H1 (cell line): Measurements from ENCODE around the gene FAM186B.

ENCODE experiments used
- ATF3 ChIP-seq: IDR thresholded peaks from 2 replicates; pipeline ENCODE4 v1.6.1; 2011; ENCODE audit warnings: low read depth, mild to moderate bottlenecking, low read length; ENCODE audit not compliant: insufficient read depth
- CREB1 ChIP-seq: IDR thresholded peaks from 2 replicates; pipeline ENCODE4 v1.6.1; 2012; ENCODE audit warnings: inconsistent platforms
- EZH2 ChIP-seq: fragments of 200-600 bp; sonication (generic); IDR thresholded peaks from 2 replicates; pipeline ENCODE4 v1.7.1; 2012; ENCODE audit warnings: low read depth, mild to moderate bottlenecking, moderate library complexity, low read length, inconsistent platforms; ENCODE audit not compliant: severe bottlenecking
- FOSL1 ChIP-seq: IDR thresholded peaks from 2 replicates; pipeline ENCODE4 v1.6.1; 2011; ENCODE audit warnings: mild to moderate bottlenecking, low read depth, low read length, moderate library complexity; ENCODE audit not compliant: insufficient read depth
- GABPA ChIP-seq: IDR thresholded peaks from 2 replicates; pipeline ENCODE4 v1.6.1; 2011; ENCODE audit warnings: mild to moderate bottlenecking, low read length, moderate library complexity, borderline replicate concordance; ENCODE audit not compliant: insufficient read depth
- HDAC2 ChIP-seq, 2 experiments: fragments of 300-600 bp in 1 of 2; sonication (generic) in 1 of 2; IDR thresholded peaks; 2 replicates each; pipeline ENCODE4 v1.6.1; 2011 to 2012; ENCODE audit warnings: low read depth in 2 of 2, low read length in 2 of 2, mild to moderate bottlenecking in 2 of 2, moderate library complexity in 2 of 2, borderline replicate concordance in 1 of 2, inconsistent platforms in 1 of 2
- POLR2A ChIP-seq, 2 experiments: IDR thresholded peaks; 1 replicate in 1 of 2; 2 replicates in 1 of 2; pipeline ENCODE4 v1.6.1; 2011; ENCODE audit warnings: low read depth in 2 of 2, low read length in 2 of 2, mild to moderate bottlenecking in 2 of 2; ENCODE audit errors: control extremely low read depth in 1 of 2
- SIX5 ChIP-seq: IDR thresholded peaks from 2 replicates; pipeline ENCODE4 v1.6.1; 2011; ENCODE audit warnings: mild to moderate bottlenecking, low read depth, low read length
- TF ChIP-seq, protein P1 (sequence below), 3 experiments: IDR thresholded peaks; 1 replicate in 2 of 3; 2 replicates in 1 of 3; pipeline versions ENCODE4 v1.5.1 to v1.6.1; 2011; ENCODE audit warnings: low read length in 3 of 3, mild to moderate bottlenecking in 3 of 3, inconsistent platforms in 2 of 3, low read depth in 1 of 3, moderate library complexity in 1 of 3; ENCODE audit not compliant: insufficient read depth in 1 of 3; ENCODE audit errors: control extremely low read depth in 1 of 3
- TF ChIP-seq, protein P2 (sequence below): IDR thresholded peaks from 2 replicates; pipeline ENCODE4 v1.6.1; 2012; ENCODE audit warnings: inconsistent platforms

- TF ChIP-seq, protein P1, sequence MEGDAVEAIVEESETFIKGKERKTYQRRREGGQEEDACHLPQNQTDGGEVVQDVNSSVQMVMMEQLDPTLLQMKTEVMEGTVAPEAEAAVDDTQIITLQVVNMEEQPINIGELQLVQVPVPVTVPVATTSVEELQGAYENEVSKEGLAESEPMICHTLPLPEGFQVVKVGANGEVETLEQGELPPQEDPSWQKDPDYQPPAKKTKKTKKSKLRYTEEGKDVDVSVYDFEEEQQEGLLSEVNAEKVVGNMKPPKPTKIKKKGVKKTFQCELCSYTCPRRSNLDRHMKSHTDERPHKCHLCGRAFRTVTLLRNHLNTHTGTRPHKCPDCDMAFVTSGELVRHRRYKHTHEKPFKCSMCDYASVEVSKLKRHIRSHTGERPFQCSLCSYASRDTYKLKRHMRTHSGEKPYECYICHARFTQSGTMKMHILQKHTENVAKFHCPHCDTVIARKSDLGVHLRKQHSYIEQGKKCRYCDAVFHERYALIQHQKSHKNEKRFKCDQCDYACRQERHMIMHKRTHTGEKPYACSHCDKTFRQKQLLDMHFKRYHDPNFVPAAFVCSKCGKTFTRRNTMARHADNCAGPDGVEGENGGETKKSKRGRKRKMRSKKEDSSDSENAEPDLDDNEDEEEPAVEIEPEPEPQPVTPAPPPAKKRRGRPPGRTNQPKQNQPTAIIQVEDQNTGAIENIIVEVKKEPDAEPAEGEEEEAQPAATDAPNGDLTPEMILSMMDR (IDR thresholded peaks at IDR 0.05; ENCODE audit: control extremely low read depth in 1 of 3, insufficient read depth in 1 of 3, low read depth in 1 of 3, low read length in 3 of 3) = no peak
- TF ChIP-seq ATF3 (no peak), CREB1 (no peak), GABPA (no peak), HDAC2 (IDR thresholded peaks at IDR 0.05; ENCODE audit: borderline replicate concordance in 1 of 2, low read depth in 2 of 2, low read length in 2 of 2) (no peak), POLR2A (IDR thresholded peaks at IDR 0.05; ENCODE audit: control extremely low read depth in 1 of 2, low read depth in 2 of 2, low read length in 2 of 2) (no peak), FOSL1 (no peak), EZH2 (no peak), SIX5 (no peak)
- TF ChIP-seq, protein P2, sequence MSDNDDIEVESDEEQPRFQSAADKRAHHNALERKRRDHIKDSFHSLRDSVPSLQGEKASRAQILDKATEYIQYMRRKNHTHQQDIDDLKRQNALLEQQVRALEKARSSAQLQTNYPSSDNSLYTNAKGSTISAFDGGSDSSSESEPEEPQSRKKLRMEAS = no peak
These were observed 22.6 kb downstream of the FAM186B start for GRCh38 chr12:49582850-49583249.
